Erythroblast (primary cell): ENCODE results near the gene PLXNA2.

Source experiments
- DNase-seq, 2 experiments: peaks; one replicate each; lab custom pipeline; 2025; lab: John Stamatoyannopoulos, UW
- GATA1 ChIP-seq: IDR thresholded peaks from 2 replicates; pipeline ENCODE4 v1.6.1; 2011; ENCODE audit warnings: low read depth, mild to moderate bottlenecking, control low read depth, low read length, moderate library complexity
- POLR2A ChIP-seq: IDR thresholded peaks from 2 replicates; pipeline ENCODE4 v1.6.1; 2011; ENCODE audit warnings: mild to moderate bottlenecking, low read length

The PLXNA2 gene

GRCh38 chr1:208275083-208275482, 30.9 kb upstream of the PLXNA2 start:
- DNase-seq, result no peak
- TF ChIP-seq POLR2A (no peak), GATA1 (no peak)

- no peak for DNase-seq
- TF ChIP-seq GATA1 (no peak), POLR2A (no peak)
Observed at GRCh38 chr1:208273386-208274017, 29.3 kb upstream of the PLXNA2 start.

GRCh38 chr1:208272713-208273112, 28.5 kb upstream of the PLXNA2 start:
- DNase-seq, result no peak
- TF ChIP-seq POLR2A (no peak), GATA1 (no peak)

- DNase-seq, result no peak
- TF ChIP-seq POLR2A (no peak), GATA1 (no peak)
Observed at GRCh38 chr1:208272311-208272710, 28.1 kb upstream of the PLXNA2 start.

- no peak for DNase-seq
- TF ChIP-seq POLR2A, result no peak
- no peak for TF ChIP-seq GATA1
Observed at GRCh38 chr1:208271236-208271635, 27.1 kb upstream of the PLXNA2 start.

- no peak for DNase-seq
- TF ChIP-seq POLR2A (no peak), GATA1 (no peak)
Observed at GRCh38 chr1:208270651-208271141, 26.5 kb upstream of the PLXNA2 start.

- DNase-seq, result no peak
- no peak for TF ChIP-seq GATA1
- no peak for TF ChIP-seq POLR2A
Observed at GRCh38 chr1:208269338-208269666, 25.1 kb upstream of the PLXNA2 start.

- no peak for DNase-seq
- TF ChIP-seq GATA1, result no peak
- no peak for TF ChIP-seq POLR2A
Observed at GRCh38 chr1:208268541-208269337, 24.6 kb upstream of the PLXNA2 start.

- TF ChIP-seq POLR2A, result no peak
- TF ChIP-seq GATA1, result no peak
- no peak for DNase-seq
Observed at GRCh38 chr1:208265525-208265924, 21.3 kb upstream of the PLXNA2 start.

GRCh38 chr1:208265122-208265469, 20.9 kb upstream of the PLXNA2 start:
- TF ChIP-seq GATA1, result no peak
- no peak for TF ChIP-seq POLR2A

GRCh38 chr1:208264469-208265121, 20.4 kb upstream of the PLXNA2 start:
- TF ChIP-seq GATA1 (no peak), POLR2A (no peak)
- DNase-seq, result no peak

More at GRCh38 chr1:208265122-208265469, 20.9 kb upstream of the PLXNA2 start:
- no peak for DNase-seq

GRCh38 chr1:208261874-208262273, 17.7 kb upstream of the PLXNA2 start:
- DNase-seq, result no peak
- TF ChIP-seq GATA1 (no peak), POLR2A (no peak)

GRCh38 chr1:208258277-208258676, 14.1 kb upstream of the PLXNA2 start:
- DNase-seq, result no peak
- TF ChIP-seq POLR2A (no peak), GATA1 (no peak)

- no peak for DNase-seq
- TF ChIP-seq GATA1 (no peak), POLR2A (no peak)
Observed at GRCh38 chr1:208257351-208257750, 13.2 kb upstream of the PLXNA2 start.

GRCh38 chr1:208256556-208256955, 12.4 kb upstream of the PLXNA2 start:
- DNase-seq, result no peak
- TF ChIP-seq GATA1, result no peak

GRCh38 chr1:208256091-208256490, 11.9 kb upstream of the PLXNA2 start:
- no peak for DNase-seq
- no peak for TF ChIP-seq GATA1
- no peak for TF ChIP-seq POLR2A
